Epithelial cell of prostate (primary cell): ENCODE measurements around the gene PER1.

Source experiments
- DNase-seq: peaks from one replicate; pipeline ENCODE4 v3.0.0-alpha.2; 2011; ENCODE audit warnings: low read depth, low spot score
- H3K27ac ChIP-seq: fragments of 450-650 bp; 2 replicates; pipeline ENCODE4 v1.5.1; 2017; ENCODE audit warnings: mild to moderate bottlenecking

The PER1 gene

GRCh38 chr17:8152112-8152775 lies at the start of gene PER1:
TSS of gene PER1 (minus strand) at chr17:8152404. CDS start at chr17:8150706, 1,698 bp downstream.
- peak; percentile 80 for DNase-seq
- peak within 1 kb of the TSS; percentile 100 for H3K27ac ChIP-seq

GRCh38 chr17:8192070-8192815 lies 40.0 kb upstream of the PER1 start:
- no peak for DNase-seq
- peak overlapping the region; percentile 61 for H3K27ac ChIP-seq

GRCh38 chr17:8190506-8190905 lies 38.3 kb upstream of the PER1 start:
- H3K27ac ChIP-seq = peak overlapping the region; percentile 84

GRCh38 chr17:8189711-8190477 lies 37.7 kb upstream of the PER1 start, which contains the start of gene BORCS6:
TSS of gene BORCS6 (minus strand) at chr17:8190180. CDS start at chr17:8190140, 40 bp downstream.
- H3K27ac ChIP-seq = peak within 1 kb of the TSS; percentile 84
- DNase-seq = peak; percentile 96

More at GRCh38 chr17:8190506-8190905, 38.3 kb upstream of the PER1 start:
- no peak for DNase-seq

GRCh38 chr17:8189041-8189710 lies 37.0 kb upstream of the PER1 start:
- no peak for DNase-seq
- H3K27ac ChIP-seq = peak overlapping the region; percentile 84

GRCh38 chr17:8188263-8188839 lies 36.1 kb upstream of the PER1 start:
- DNase-seq = no peak
- H3K27ac ChIP-seq = peak overlapping the region; percentile 84

GRCh38 chr17:8187517-8188262 lies 35.5 kb upstream of the PER1 start:
- peak overlapping the region; percentile 84 for H3K27ac ChIP-seq
- DNase-seq = peak; percentile 95

- peak; percentile 86 for DNase-seq
- peak overlapping the region; percentile 84 for H3K27ac ChIP-seq
Observed at GRCh38 chr17:8186787-8187516, 34.7 kb upstream of the PER1 start.

GRCh38 chr17:8186446-8186786 lies 34.2 kb upstream of the PER1 start:
- peak overlapping the region; percentile 84 for H3K27ac ChIP-seq
- DNase-seq = no peak

- no peak for DNase-seq
- peak overlapping the region; percentile 84 for H3K27ac ChIP-seq
Observed at GRCh38 chr17:8185582-8186445, 33.6 kb upstream of the PER1 start.

GRCh38 chr17:8176998-8177731 lies 25.0 kb upstream of the PER1 start:
- DNase-seq = no peak
- no peak overlapping the region for H3K27ac ChIP-seq

GRCh38 chr17:8176197-8176940 lies 24.2 kb upstream of the PER1 start, which contains the start of gene TMEM107:
TSS of gene TMEM107 (minus strand) at chr17:8176380. CDS start at chr17:8176286, 94 bp downstream.
- DNase-seq = no peak

GRCh38 chr17:8175795-8176196 lies 23.6 kb upstream of the PER1 start:
- peak overlapping the region; percentile 48 for H3K27ac ChIP-seq
- DNase-seq = no peak

More at GRCh38 chr17:8176197-8176940, 24.2 kb upstream of the PER1 start, which contains the start of gene TMEM107:
- H3K27ac ChIP-seq = peak within 1 kb of the TSS; percentile 48

GRCh38 chr17:8173871-8174322 lies 21.7 kb upstream of the PER1 start:
- peak overlapping the region; percentile 91 for H3K27ac ChIP-seq
- no peak for DNase-seq

- DNase-seq = peak; percentile 99
Observed at GRCh38 chr17:8173056-8173870, 21.1 kb upstream of the PER1 start.

More at GRCh38 chr17:8173056-8173870, 21.1 kb upstream of the PER1 start:
- H3K27ac ChIP-seq = peak overlapping the region; percentile 91
